MCF 10A (cell line): ENCODE results near the gene TACO1. TPM values are rescaled to one million over a fixed set of nuclear protein-coding genes. Genes with fewer than 3 reads are reported as not detected.
A peak's percentile ranks its signal among the peaks of the same experiment; 100 is the strongest.

Experiments used
- BruUV-seq: library from RNA; stranded (reverse); fragments of 400-500 nt; replicated peaks from 2 replicates; lab custom pipeline; 2021; lab: Mats Ljungman, UMichigan
- CTCF ChIA-PET: fragments of 300-600 bp; sonication (Branson Sonifier 250); formaldehyde crosslinking; extraction: SDS; loops from one replicate; lab custom pipeline; 2021; ENCODE audit warnings: antibody characterized with exemption, inconsistent platforms; lab: Yijun Ruan, JAX
- POLR2A ChIA-PET: fragments of 300-600, 350-650 bp; sonication (Branson Sonifier 250); formaldehyde crosslinking; extraction: SDS; loops from one replicate; lab custom pipeline; 2020; ENCODE audit warnings: antibody characterized with exemption, inconsistent platforms; lab: Yijun Ruan, JAX
- DNase-seq: peaks from one replicate; pipeline ENCODE4 v3.0.0-alpha.2; 2018; ENCODE audit not compliant: unreplicated experiment
- H3K27ac Mint-ChIP-seq: one replicate; pipeline ENCODE4 v1.8.0; 2022; ENCODE audit warnings: mild to moderate bottlenecking, low read depth, mixed read lengths; ENCODE audit not compliant: unreplicated experiment
- H3K27me3 Mint-ChIP-seq: one replicate; pipeline ENCODE4 v1.8.0; 2022; ENCODE audit warnings: mixed read lengths; ENCODE audit not compliant: insufficient read depth, unreplicated experiment
- H3K36me3 Mint-ChIP-seq: one replicate; pipeline ENCODE4 v1.8.0; 2022; ENCODE audit warnings: mild to moderate bottlenecking, moderate library complexity, mixed read lengths; ENCODE audit not compliant: insufficient read depth, unreplicated experiment
- H3K4me1 Mint-ChIP-seq: one replicate; pipeline ENCODE4 v1.8.0; 2022; ENCODE audit warnings: mixed read lengths; ENCODE audit not compliant: insufficient read depth, unreplicated experiment
- H3K4me3 Mint-ChIP-seq: one replicate; pipeline ENCODE4 v1.8.0; 2022; ENCODE audit warnings: mild to moderate bottlenecking, moderate library complexity, mixed read lengths; ENCODE audit not compliant: unreplicated experiment
- H3K9me3 Mint-ChIP-seq: one replicate; pipeline ENCODE4 v1.8.0; 2022; ENCODE audit warnings: mixed read lengths; ENCODE audit not compliant: unreplicated experiment
- intact Hi-C: fragments of 100-400 bp; cut with micrococcal nuclease; formaldehyde crosslinking; loops from 2 replicates; pipeline ENCODE4 v1.14.1; 2022
- total RNA-seq: library from RNA; stranded (reverse); gene quantifications from 2 replicates; pipeline ENCODE4 v1.2.3, GENCODE V29; 2022
- TF ChIP-seq, protein P1 (sequence below): fragments of 200-600 bp; IDR thresholded peaks from one replicate; pipeline ENCODE4 v1.8.0; 2022; ENCODE audit warnings: antibody characterized with exemption, mild to moderate bottlenecking; ENCODE audit not compliant: unreplicated experiment

Gene TACO1
- total RNA-seq, 1 experiment from 2014 or later: 38.7 TPM

- Mint-ChIP-seq H3K27me3 (no peaks in the 10 kb centered on the region), H3K4me1 (peaks cover 13% of the 10 kb centered on the region), H3K27ac (no peak overlapping the region), H3K36me3 (peaks cover 16% of the 10 kb centered on the region), H3K4me3 (no peak overlapping the region), H3K9me3 (no peaks in the 10 kb centered on the region)
- no TSS peak for BruUV-seq
- CTCF ChIA-PET: interaction anchor here (0.6 to 1.8 kb wide), 6 partner anchors 9 to 1982 kb away, joined by 3 to 7 read pairs (median 4); no protein-coding TSS in a partner anchor
- intact Hi-C loops: no loop called here
- peak; percentile 10 for DNase-seq
- POLR2A ChIA-PET: interaction anchor here (2.5 kb wide), 1 partner anchor 23 kb away, joined by 33 read pairs; the partner anchor contains the start of gene DCAF7
- TF ChIP-seq, protein P1, sequence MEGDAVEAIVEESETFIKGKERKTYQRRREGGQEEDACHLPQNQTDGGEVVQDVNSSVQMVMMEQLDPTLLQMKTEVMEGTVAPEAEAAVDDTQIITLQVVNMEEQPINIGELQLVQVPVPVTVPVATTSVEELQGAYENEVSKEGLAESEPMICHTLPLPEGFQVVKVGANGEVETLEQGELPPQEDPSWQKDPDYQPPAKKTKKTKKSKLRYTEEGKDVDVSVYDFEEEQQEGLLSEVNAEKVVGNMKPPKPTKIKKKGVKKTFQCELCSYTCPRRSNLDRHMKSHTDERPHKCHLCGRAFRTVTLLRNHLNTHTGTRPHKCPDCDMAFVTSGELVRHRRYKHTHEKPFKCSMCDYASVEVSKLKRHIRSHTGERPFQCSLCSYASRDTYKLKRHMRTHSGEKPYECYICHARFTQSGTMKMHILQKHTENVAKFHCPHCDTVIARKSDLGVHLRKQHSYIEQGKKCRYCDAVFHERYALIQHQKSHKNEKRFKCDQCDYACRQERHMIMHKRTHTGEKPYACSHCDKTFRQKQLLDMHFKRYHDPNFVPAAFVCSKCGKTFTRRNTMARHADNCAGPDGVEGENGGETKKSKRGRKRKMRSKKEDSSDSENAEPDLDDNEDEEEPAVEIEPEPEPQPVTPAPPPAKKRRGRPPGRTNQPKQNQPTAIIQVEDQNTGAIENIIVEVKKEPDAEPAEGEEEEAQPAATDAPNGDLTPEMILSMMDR: peak; percentile 14
Observed at GRCh38 chr17:63573634-63574033, 27.1 kb upstream of the TACO1 start.

GRCh38 chr17:63578027-63578768 lies 22.5 kb upstream of the TACO1 start:
- Mint-ChIP-seq H3K27me3 (no peaks in the 10 kb centered on the region), H3K9me3 (no peaks in the 10 kb centered on the region), H3K36me3 (peaks cover 46% of the 10 kb centered on the region), H3K27ac (no peak overlapping the region), H3K4me1 (no peaks in the 10 kb centered on the region), H3K4me3 (no peak overlapping the region)
- TF ChIP-seq, protein P1: no peak
- intact Hi-C loops: no loop called here
- POLR2A ChIA-PET: interaction anchor here (1.5 to 1.9 kb wide), 2 partner anchors 28 to 29 kb away, joined by 3 to 6 read pairs; partner anchors contain the start of gene DCAF7
- CTCF ChIA-PET: interaction anchor here (0.8 to 1.2 kb wide), 2 partner anchors 13 to 31 kb away, joined by 3 read pairs; no protein-coding TSS in a partner anchor
- BruUV-seq: no TSS peak
- no peak for DNase-seq

DNA sequence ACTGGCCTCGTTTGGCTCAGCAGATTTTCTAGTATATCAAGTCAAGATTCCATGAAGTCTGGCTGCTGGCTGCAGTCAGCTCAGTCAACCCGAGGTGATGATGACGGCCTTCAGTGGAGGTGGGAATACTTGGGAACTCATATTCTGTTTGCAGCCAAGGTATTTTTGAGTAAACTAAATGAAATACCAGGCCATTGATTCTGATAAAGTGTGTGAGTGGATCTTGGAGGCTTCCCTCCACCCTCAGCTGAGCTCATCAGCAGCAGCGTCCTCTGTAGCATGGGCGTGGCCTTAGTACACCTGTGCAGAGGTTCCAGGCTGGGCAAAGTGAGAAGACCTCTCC lies 22.0 kb upstream of the TACO1 start:
- POLR2A ChIA-PET: interaction anchor here (1.9 kb wide), 1 partner anchor 28 kb away, joined by 6 read pairs; the partner anchor contains the start of gene DCAF7

DNA sequence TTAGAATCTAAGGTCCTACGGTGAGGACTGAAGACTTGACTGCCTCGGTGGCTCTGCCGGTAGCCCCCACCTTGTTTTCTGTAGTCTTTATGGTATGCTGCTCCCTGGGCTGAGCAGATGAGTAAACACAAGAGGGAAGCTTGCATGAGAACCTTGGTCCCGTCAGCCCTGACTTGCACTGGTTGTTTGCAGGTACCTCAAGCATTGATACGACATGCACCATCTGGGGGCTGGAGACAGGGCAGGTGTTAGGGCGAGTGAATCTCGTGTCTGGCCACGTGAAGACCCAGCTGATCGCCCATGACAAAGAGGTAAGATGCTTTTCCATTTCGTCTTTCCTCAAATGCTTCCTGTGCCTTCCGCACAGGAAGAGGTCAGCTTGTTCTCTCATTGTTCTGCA lies 21.1 kb upstream of the TACO1 start:
- Mint-ChIP-seq H3K4me1 (no peaks in the 10 kb centered on the region), H3K9me3 (no peaks in the 10 kb centered on the region), H3K27ac (no peak overlapping the region), H3K36me3 (peaks cover 61% of the 10 kb centered on the region), H3K27me3 (no peaks in the 10 kb centered on the region), H3K4me3 (no peak overlapping the region)
- ChIA-PET POLR2A (interaction anchor here (1.0 to 1.9 kb wide), 2 partner anchors 19 to 29 kb away, joined by 3 to 6 read pairs; partner anchors contain the start of gene DCAF7), CTCF (interaction anchor here (0.9 to 1.1 kb wide), 3 partner anchors 32 to 101 kb away, joined by 3 read pairs; no protein-coding TSS in a partner anchor)
- DNase-seq: no peak
- intact Hi-C loops: no loop called here
- TF ChIP-seq, protein P1: no peak
- no TSS peak for BruUV-seq

More for the DNA sequence above, 22.0 kb upstream of the TACO1 start:
- no peak overlapping the region for H3K4me3 Mint-ChIP-seq
- intact Hi-C loops: no loop called here
- peaks cover 52% of the 10 kb centered on the region for H3K36me3 Mint-ChIP-seq
- no peaks in the 10 kb centered on the region for H3K9me3 Mint-ChIP-seq
- DNase-seq: no peak
- no peak overlapping the region for H3K27ac Mint-ChIP-seq
- CTCF ChIA-PET: interaction anchor here (0.8 to 1.2 kb wide), 3 partner anchors 14 to 33 kb away, joined by 3 read pairs; no protein-coding TSS in a partner anchor
- TF ChIP-seq, protein P1: no peak
- no peaks in the 10 kb centered on the region for H3K4me1 Mint-ChIP-seq
- no TSS peak for BruUV-seq
- no peaks in the 10 kb centered on the region for H3K27me3 Mint-ChIP-seq
